Trophoblast cell (in vitro differentiated cells and primary cell): Measurements from ENCODE around the gene PNMA8C.

Source experiments
- DNase-seq, 2 donors: peaks; one replicate each; pipeline ENCODE4 v3.0.0-alpha.2; 2016
- H2AFZ ChIP-seq: 2 replicates; pipeline ENCODE4 v1.6.1; 2013; ENCODE audit warnings: low read length, moderate library complexity, mild to moderate bottlenecking; ENCODE audit not compliant: insufficient read depth, poor library complexity
- H2AK5ac ChIP-seq: 2 replicates; pipeline ENCODE4 v1.6.1; 2013; ENCODE audit warnings: mild to moderate bottlenecking, low read length
- H2BK120ac ChIP-seq: 2 replicates; pipeline ENCODE4 v1.6.1; 2013; ENCODE audit warnings: low read length, mild to moderate bottlenecking, moderate library complexity; ENCODE audit not compliant: insufficient read depth, poor library complexity
- H2BK12ac ChIP-seq: 2 replicates; pipeline ENCODE4 v1.6.1; 2013; ENCODE audit warnings: mild to moderate bottlenecking, low read length, moderate library complexity
- H2BK5ac ChIP-seq: 2 replicates; pipeline ENCODE4 v1.6.1; 2013; ENCODE audit warnings: low read length, low read depth, moderate library complexity, mild to moderate bottlenecking; ENCODE audit not compliant: poor library complexity
- H3K14ac ChIP-seq: 2 replicates; pipeline ENCODE4 v1.6.1; 2013; ENCODE audit warnings: mild to moderate bottlenecking, low read length
- H3K18ac ChIP-seq: 2 replicates; pipeline ENCODE4 v1.6.1; 2013; ENCODE audit warnings: mild to moderate bottlenecking, low read length
- H3K23ac ChIP-seq: 2 replicates; pipeline ENCODE4 v1.6.1; 2013; ENCODE audit warnings: low read length
- H3K27ac ChIP-seq: 2 replicates; pipeline ENCODE4 v1.5.1; 2013; ENCODE audit warnings: low read depth, mild to moderate bottlenecking, inconsistent platforms, low read length, moderate library complexity
- H3K27me3 ChIP-seq: 2 replicates; pipeline ENCODE4 v1.6.1; 2013; ENCODE audit warnings: inconsistent platforms, mild to moderate bottlenecking, low read length, moderate library complexity; ENCODE audit not compliant: insufficient read depth
- H3K36me3 ChIP-seq, 2 experiments: 1 replicate in 1 of 2; 2 replicates in 1 of 2; pipeline ENCODE4 v1.6.1; 2013; ENCODE audit warnings: low read length in 2 of 2, mild to moderate bottlenecking in 2 of 2, moderate library complexity in 1 of 2; ENCODE audit not compliant: insufficient read depth in 2 of 2, control insufficient read depth in 1 of 2
- H3K4ac ChIP-seq: 2 replicates; pipeline ENCODE4 v1.6.1; 2013; ENCODE audit warnings: low read depth, mild to moderate bottlenecking, low read length, moderate library complexity
- H3K4me1 ChIP-seq, 2 experiments: 1 replicate in 1 of 2; 2 replicates in 1 of 2; pipeline ENCODE4 v1.6.1; 2013; ENCODE audit warnings: low read length in 2 of 2, mild to moderate bottlenecking in 2 of 2, moderate library complexity in 1 of 2; ENCODE audit not compliant: insufficient read depth in 2 of 2, control insufficient read depth in 1 of 2
- H3K4me2 ChIP-seq: 2 replicates; pipeline ENCODE4 v1.6.1; 2013; ENCODE audit warnings: inconsistent platforms, mild to moderate bottlenecking, low read length, moderate library complexity
- H3K4me3 ChIP-seq: 2 replicates; pipeline ENCODE4 v1.5.1; 2013; ENCODE audit warnings: mild to moderate bottlenecking, low read depth, low read length, inconsistent platforms
- H3K79me1 ChIP-seq: one replicate; pipeline ENCODE4 v1.6.1; 2013; ENCODE audit warnings: low read length
- H3K79me2 ChIP-seq: 2 replicates; pipeline ENCODE4 v1.6.1; 2013; ENCODE audit warnings: low read length, mild to moderate bottlenecking; ENCODE audit not compliant: control insufficient read depth, insufficient read depth, poor library complexity
- H3K9ac ChIP-seq: 2 replicates; pipeline ENCODE4 v1.6.1; 2013; ENCODE audit warnings: mild to moderate bottlenecking, low read length
- H3K9me3 ChIP-seq: 2 replicates; pipeline ENCODE4 v1.6.1; 2013; ENCODE audit warnings: low read depth, mild to moderate bottlenecking, control low read depth, inconsistent platforms, low read length; ENCODE audit not compliant: insufficient read depth
- H4K12ac ChIP-seq: 2 replicates; pipeline ENCODE4 v1.6.1; 2013; ENCODE audit warnings: low read depth, mild to moderate bottlenecking, low read length, moderate library complexity
- H4K8ac ChIP-seq: 2 replicates; pipeline ENCODE4 v1.6.1; 2013; ENCODE audit warnings: low read depth, mild to moderate bottlenecking, low read length, moderate library complexity
- H4K91ac ChIP-seq: one replicate; pipeline ENCODE4 v1.6.1; 2013; ENCODE audit warnings: low read depth, mild to moderate bottlenecking, low read length, moderate library complexity
- WGBS: extraction: QIAGEN DNeasy Blood & Tissue Kit; methylation state at CpG from one replicate; pipeline ENCODE4 v1.1.7; 2013; ENCODE audit warnings: missing lambda C conversion rate; ENCODE audit not compliant: insufficient read length, insufficient coverage; ENCODE audit errors: extremely low coverage; 5-methylcytosine and 5-hydroxymethylcytosine counted together

The PNMA8C gene

GRCh38 chr19:46460055-46460454 lies 31.3 kb upstream of the PNMA8C start:
- WGBS: no CpG with 5 or more reads among the region's 2 CpGs
- Histone ChIP-seq H3K4ac (no peak overlapping the region), H3K4me3 (no peak overlapping the region), H2AK5ac (no peak overlapping the region), H3K36me3 (no peaks in the 10 kb centered on the region), H3K27ac (no peak overlapping the region), H3K4me1 (peaks cover under 1 to 2% of the 10 kb centered on the region in 2 experiments), H3K9me3 (no peaks in the 10 kb centered on the region), H2BK120ac (no peak overlapping the region), H4K91ac (no peak overlapping the region), H2BK12ac (no peak overlapping the region), H3K18ac (no peak overlapping the region), H3K4me2 (no peak overlapping the region), H3K9ac (no peak overlapping the region), H3K79me2 (no peaks in the 10 kb centered on the region), H3K23ac (no peak overlapping the region), H3K14ac (no peak overlapping the region), H4K8ac (no peak overlapping the region), H2AFZ (no peak overlapping the region), H3K27me3 (no peaks in the 10 kb centered on the region), H2BK5ac (no peak overlapping the region), H3K79me1 (no peaks in the 10 kb centered on the region), H4K12ac (no peak overlapping the region)
- no peak for DNase-seq

GRCh38 chr19:46456930-46457329 lies 28.2 kb upstream of the PNMA8C start:
- Histone ChIP-seq H3K36me3 (no peaks in the 10 kb centered on the region), H2BK120ac (no peak overlapping the region), H2BK5ac (no peak overlapping the region), H2AK5ac (no peak overlapping the region), H3K79me1 (no peaks in the 10 kb centered on the region), H3K27me3 (no peaks in the 10 kb centered on the region), H4K91ac (no peak overlapping the region), H3K9me3 (no peaks in the 10 kb centered on the region), H3K79me2 (no peaks in the 10 kb centered on the region), H2AFZ (no peak overlapping the region), H4K8ac (no peak overlapping the region), H3K18ac (no peak overlapping the region), H3K4me3 (no peak overlapping the region), H3K4me1 (no peaks in the 10 kb centered on the region), H3K4me2 (no peak overlapping the region), H2BK12ac (no peak overlapping the region), H3K23ac (no peak overlapping the region), H3K27ac (no peak overlapping the region), H4K12ac (no peak overlapping the region), H3K14ac (no peak overlapping the region), H3K4ac (no peak overlapping the region), H3K9ac (no peak overlapping the region)
- no peak for DNase-seq
- WGBS: no CpG with 5 or more reads among the region's 5 CpGs

- no peak overlapping the region for H2BK12ac ChIP-seq
- H2AFZ ChIP-seq: no peak overlapping the region
- H3K18ac ChIP-seq: no peak overlapping the region
- H3K4me2 ChIP-seq: no peak overlapping the region
- H2BK5ac ChIP-seq: no peak overlapping the region
- H3K79me1 ChIP-seq: no peaks in the 10 kb centered on the region
- no peak overlapping the region for H3K23ac ChIP-seq
- no peak overlapping the region for H2BK120ac ChIP-seq
- no peak overlapping the region for H4K12ac ChIP-seq
- H4K8ac ChIP-seq: no peak overlapping the region
- no peaks in the 10 kb centered on the region for H3K4me1 ChIP-seq
- no peak overlapping the region for H3K9ac ChIP-seq
- no CpG with 5 or more reads among the region's 3 CpGs for WGBS
- no peaks in the 10 kb centered on the region for H3K79me2 ChIP-seq
- H3K4ac ChIP-seq: no peak overlapping the region
- no peak overlapping the region for H2AK5ac ChIP-seq
- no peaks in the 10 kb centered on the region for H3K27me3 ChIP-seq
- no peaks in the 10 kb centered on the region for H3K9me3 ChIP-seq
- no peak for DNase-seq
- no peak overlapping the region for H3K27ac ChIP-seq
- no peak overlapping the region for H3K14ac ChIP-seq
- H3K36me3 ChIP-seq: no peaks in the 10 kb centered on the region
- H4K91ac ChIP-seq: no peak overlapping the region
- no peak overlapping the region for H3K4me3 ChIP-seq
Measured at GRCh38 chr19:46454244-46454643, 25.5 kb upstream of the PNMA8C start.

GRCh38 chr19:46453661-46454060 lies 24.9 kb upstream of the PNMA8C start:
- WGBS: no CpG with 5 or more reads among the region's 6 CpGs
- H3K14ac ChIP-seq: no peak overlapping the region
- no peaks in the 10 kb centered on the region for H3K9me3 ChIP-seq
- no peak overlapping the region for H3K9ac ChIP-seq
- H3K4ac ChIP-seq: no peak overlapping the region
- no peaks in the 10 kb centered on the region for H3K27me3 ChIP-seq
- H3K27ac ChIP-seq: no peak overlapping the region
- no peak overlapping the region for H2BK120ac ChIP-seq
- no peak overlapping the region for H4K12ac ChIP-seq
- H3K4me3 ChIP-seq: no peak overlapping the region
- DNase-seq: no peak
- no peak overlapping the region for H4K91ac ChIP-seq
- no peak overlapping the region for H3K23ac ChIP-seq
- H2BK12ac ChIP-seq: no peak overlapping the region
- H3K79me1 ChIP-seq: no peaks in the 10 kb centered on the region
- no peak overlapping the region for H3K18ac ChIP-seq
- H2BK5ac ChIP-seq: no peak overlapping the region
- no peak overlapping the region for H2AFZ ChIP-seq
- no peaks in the 10 kb centered on the region for H3K79me2 ChIP-seq
- no peaks in the 10 kb centered on the region for H3K4me1 ChIP-seq
- no peak overlapping the region for H3K4me2 ChIP-seq
- H3K36me3 ChIP-seq: no peaks in the 10 kb centered on the region
- H4K8ac ChIP-seq: no peak overlapping the region
- H2AK5ac ChIP-seq: no peak overlapping the region
